Measurements from ENCODE around the gene CEMIP2.

CEMIP2 gene

DNA sequence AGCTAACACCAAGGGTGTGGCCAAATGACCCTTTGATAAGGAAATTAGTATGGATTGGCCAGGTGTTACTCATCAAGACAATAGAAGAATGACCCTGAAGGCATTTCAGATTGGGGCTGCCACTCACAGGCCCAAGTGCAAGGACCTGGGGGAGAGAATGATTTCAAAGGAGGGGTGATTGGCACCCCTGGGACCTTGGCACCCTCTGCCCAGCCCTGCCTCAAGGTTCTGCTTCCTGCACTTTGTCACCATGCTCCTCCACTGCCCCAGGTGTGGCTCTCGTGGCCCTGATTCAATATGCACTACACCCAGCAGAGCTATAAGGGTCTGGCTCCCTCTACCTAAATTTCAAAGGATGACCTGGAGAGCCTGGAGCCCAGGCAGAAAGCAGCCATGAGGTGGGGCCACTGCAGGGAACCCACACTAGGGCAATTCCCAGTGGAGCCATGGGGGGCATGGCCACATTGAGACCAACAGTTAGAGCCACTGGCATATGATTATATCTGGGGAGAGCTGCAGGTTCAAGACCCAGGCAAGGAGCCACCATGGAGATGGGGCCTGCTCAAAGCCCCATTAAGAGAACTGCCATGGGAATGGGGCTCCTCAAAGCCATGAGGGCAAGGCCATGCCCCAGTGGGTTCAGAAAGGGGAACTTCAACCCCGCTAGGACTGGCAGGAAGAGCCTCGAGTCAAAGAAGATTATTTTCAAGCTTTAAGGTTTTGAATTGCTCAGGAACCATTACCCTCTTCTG lies 93.0 kb downstream of the CEMIP2 start:
- H3K27ac ChIP-seq (ENCODE audit: low read depth, low read length), result no peak overlapping the region
- no peaks in the 10 kb centered on the region for H3K4me1 ChIP-seq (ENCODE audit: insufficient read depth, low read length)
- WGBS, result 64% methylated on average over 3 of the region's 3 CpGs
- no peaks in the 10 kb centered on the region for H3K27me3 ChIP-seq (ENCODE audit: insufficient read depth, low read length)
- no peak overlapping the region for H3K4me3 ChIP-seq (ENCODE audit: low read length)
- no peaks in the 10 kb centered on the region; the same call in 1 of the 2 replicates for H3K36me3 ChIP-seq (ENCODE audit: insufficient read depth, low read length)
- H3K9me3 ChIP-seq (ENCODE audit: insufficient read depth, low read depth, low read length), result peaks cover 10% of the 10 kb centered on the region
- H3K9ac ChIP-seq (ENCODE audit: low read depth, low read length), result no peak overlapping the region

GRCh38 chr9:71672573-71672972 lies 95.7 kb downstream of the CEMIP2 start:
- Histone ChIP-seq H3K4me1 (ENCODE audit: insufficient read depth, low read length) (no peaks in the 10 kb centered on the region), H3K4me3 (ENCODE audit: low read length) (no peak overlapping the region), H3K9ac (ENCODE audit: low read depth, low read length) (no peak overlapping the region), H3K36me3 (ENCODE audit: insufficient read depth, low read length) (no peaks in the 10 kb centered on the region; the same call in 1 of the 2 replicates), H3K27ac (ENCODE audit: low read depth, low read length) (no peak overlapping the region), H3K27me3 (ENCODE audit: insufficient read depth, low read length) (no peaks in the 10 kb centered on the region), H3K9me3 (ENCODE audit: insufficient read depth, low read depth, low read length) (peaks cover 10% of the 10 kb centered on the region)
- no CpG with 5 or more reads among the region's 1 CpG for WGBS

DNA sequence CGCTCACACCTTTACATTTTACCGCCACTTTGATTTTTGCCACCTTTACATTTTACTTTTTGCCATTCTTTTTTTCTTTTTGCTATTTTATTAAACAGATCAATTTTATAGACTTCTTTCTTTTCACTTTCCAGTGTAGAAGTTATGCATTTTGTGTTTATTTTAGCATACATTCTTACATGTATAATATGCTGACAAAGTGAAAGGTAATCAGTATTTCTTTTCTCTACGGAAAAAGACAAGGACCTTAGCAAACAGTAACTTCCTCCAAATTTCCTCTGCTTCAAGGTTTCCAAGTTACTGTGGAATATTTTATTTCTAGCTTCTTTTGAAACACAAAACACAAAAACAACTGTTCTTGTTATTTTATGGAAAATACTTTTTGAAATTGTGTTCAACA lies 97.0 kb downstream of the CEMIP2 start:
- no peaks in the 10 kb centered on the region; the same call in 1 of the 2 replicates for H3K36me3 ChIP-seq (ENCODE audit: insufficient read depth, low read length)
- H3K9me3 ChIP-seq (ENCODE audit: insufficient read depth, low read depth, low read length), result peaks cover 7% of the 10 kb centered on the region
- WGBS, result 100% methylated on average over 1 of the region's 3 CpGs
- no peak overlapping the region for H3K27ac ChIP-seq (ENCODE audit: low read depth, low read length)
- H3K4me3 ChIP-seq (ENCODE audit: low read length), result no peak overlapping the region
- no peaks in the 10 kb centered on the region for H3K4me1 ChIP-seq (ENCODE audit: insufficient read depth, low read length)
- H3K27me3 ChIP-seq (ENCODE audit: insufficient read depth, low read length), result no peaks in the 10 kb centered on the region
- no peak overlapping the region for H3K9ac ChIP-seq (ENCODE audit: low read depth, low read length)

- Histone ChIP-seq H3K9me3 (ENCODE audit: insufficient read depth, low read depth, low read length) (no peaks in the 10 kb centered on the region), H3K36me3 (ENCODE audit: insufficient read depth, low read length) (no peaks in the 10 kb centered on the region), H3K27me3 (ENCODE audit: insufficient read depth, low read length) (no peaks in the 10 kb centered on the region), H3K9ac (ENCODE audit: low read depth, low read length) (no peak overlapping the region), H3K4me3 (ENCODE audit: low read length) (no peak overlapping the region), H3K27ac (ENCODE audit: low read depth, low read length) (no peak overlapping the region), H3K4me1 (ENCODE audit: insufficient read depth, low read length) (no peaks in the 10 kb centered on the region)
- 94% methylated on average over 1 of the region's 1 CpG for WGBS
Measured at GRCh38 chr9:71670121-71670520, 98.2 kb downstream of the CEMIP2 start.

- Histone ChIP-seq H3K4me3 (ENCODE audit: low read length) (no peak overlapping the region), H3K4me1 (ENCODE audit: insufficient read depth, low read length) (peaks cover 7% of the 10 kb centered on the region), H3K27me3 (ENCODE audit: insufficient read depth, low read length) (no peaks in the 10 kb centered on the region), H3K9me3 (ENCODE audit: insufficient read depth, low read depth, low read length) (no peaks in the 10 kb centered on the region), H3K9ac (ENCODE audit: low read depth, low read length) (no peak overlapping the region), H3K27ac (ENCODE audit: low read depth, low read length) (no peak overlapping the region), H3K36me3 (ENCODE audit: insufficient read depth, low read length) (no peaks in the 10 kb centered on the region)
- WGBS, result 88% methylated on average over 3 of the region's 3 CpGs
Measured at GRCh38 chr9:71669284-71669995, 98.9 kb downstream of the CEMIP2 start.

DNA sequence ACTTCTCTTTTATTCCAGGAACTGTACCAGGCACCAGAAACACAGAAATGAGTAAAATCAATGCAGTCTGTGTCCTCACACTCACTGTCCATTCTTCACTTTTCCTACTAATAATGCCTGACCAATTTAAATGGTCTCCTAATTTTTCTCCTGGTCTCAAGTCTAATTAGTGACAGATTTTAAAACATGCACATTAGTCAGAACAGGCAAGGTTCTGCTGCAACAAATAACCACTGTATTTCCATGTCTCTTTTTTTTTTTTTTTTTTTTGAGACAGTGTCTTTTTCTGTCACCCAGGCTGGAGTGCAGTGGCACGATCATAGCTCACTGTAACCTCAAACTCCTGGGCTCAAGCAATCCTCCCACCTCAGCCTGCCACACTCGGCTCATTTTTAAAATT lies 99.6 kb downstream of the CEMIP2 start:
- H3K27ac ChIP-seq (ENCODE audit: low read depth, low read length), result no peak overlapping the region
- no peak overlapping the region for H3K4me3 ChIP-seq (ENCODE audit: low read length)
- 97% methylated on average over 2 of the region's 2 CpGs for WGBS
- H3K36me3 ChIP-seq (ENCODE audit: insufficient read depth, low read length), result no peaks in the 10 kb centered on the region
- no peaks in the 10 kb centered on the region for H3K9me3 ChIP-seq (ENCODE audit: insufficient read depth, low read depth, low read length)
- peaks cover 14% of the 10 kb centered on the region for H3K4me1 ChIP-seq (ENCODE audit: insufficient read depth, low read length)
- no peaks in the 10 kb centered on the region for H3K27me3 ChIP-seq (ENCODE audit: insufficient read depth, low read length)
- H3K9ac ChIP-seq (ENCODE audit: low read depth, low read length), result no peak overlapping the region

DNA sequence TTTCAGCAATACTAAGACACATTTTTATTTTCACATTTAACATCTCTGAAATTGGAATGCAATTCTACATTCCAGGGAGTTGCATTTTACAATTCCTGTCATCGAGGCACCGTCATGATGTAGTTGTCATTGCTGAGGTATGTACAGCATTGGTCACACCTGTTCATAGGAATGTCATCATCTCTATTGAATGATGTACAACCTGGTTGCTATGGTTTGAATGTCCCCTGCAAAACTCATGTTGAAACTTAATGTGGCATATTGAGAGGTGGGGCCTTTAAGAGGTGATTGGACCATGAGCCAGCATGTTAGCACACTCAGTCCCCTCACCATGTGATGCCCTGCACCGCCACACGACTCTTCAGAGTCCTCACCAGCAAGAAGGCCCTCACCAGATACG lies 103.1 kb downstream of the CEMIP2 start:
- Histone ChIP-seq H3K27ac (ENCODE audit: low read depth, low read length) (no peak overlapping the region), H3K27me3 (ENCODE audit: insufficient read depth, low read length) (no peaks in the 10 kb centered on the region), H3K4me1 (ENCODE audit: insufficient read depth, low read length) (peaks cover 39% of the 10 kb centered on the region), H3K9me3 (ENCODE audit: insufficient read depth, low read depth, low read length) (no peaks in the 10 kb centered on the region), H3K9ac (ENCODE audit: low read depth, low read length) (no peak overlapping the region), H3K36me3 (ENCODE audit: insufficient read depth, low read length) (no peaks in the 10 kb centered on the region), H3K4me3 (ENCODE audit: low read length) (no peak overlapping the region)
- 92% methylated on average over 5 of the region's 5 CpGs for WGBS

DNA sequence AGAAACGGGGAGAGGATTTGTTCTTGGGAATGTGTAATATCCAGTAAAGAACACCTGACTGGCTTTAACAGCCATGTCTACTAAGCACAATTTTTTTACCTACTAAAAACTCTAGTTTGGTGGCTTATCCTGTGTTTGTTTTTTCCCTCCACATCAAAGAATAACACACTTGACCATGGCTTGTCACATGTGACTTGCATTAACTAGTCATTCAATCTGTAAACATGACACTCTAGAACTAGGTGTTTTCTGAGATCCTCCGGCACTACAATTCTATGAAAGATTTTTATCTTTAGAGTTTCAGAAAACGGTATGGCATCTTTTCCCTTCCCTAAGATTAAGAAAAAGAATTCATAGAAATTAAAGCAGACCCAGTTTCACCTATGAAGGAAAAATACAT lies 103.7 kb downstream of the CEMIP2 start:
- 63% methylated on average over 3 of the region's 3 CpGs for WGBS
- Histone ChIP-seq H3K9ac (ENCODE audit: low read depth, low read length) (no peak overlapping the region), H3K36me3 (ENCODE audit: insufficient read depth, low read length) (no peaks in the 10 kb centered on the region), H3K27me3 (ENCODE audit: insufficient read depth, low read length) (no peaks in the 10 kb centered on the region), H3K27ac (ENCODE audit: low read depth, low read length) (no peak overlapping the region; the same call in 1 of the 2 replicates), H3K4me3 (ENCODE audit: low read length) (no peak overlapping the region), H3K4me1 (ENCODE audit: insufficient read depth, low read length) (peaks cover 39% of the 10 kb centered on the region), H3K9me3 (ENCODE audit: insufficient read depth, low read depth, low read length) (no peaks in the 10 kb centered on the region)

DNA sequence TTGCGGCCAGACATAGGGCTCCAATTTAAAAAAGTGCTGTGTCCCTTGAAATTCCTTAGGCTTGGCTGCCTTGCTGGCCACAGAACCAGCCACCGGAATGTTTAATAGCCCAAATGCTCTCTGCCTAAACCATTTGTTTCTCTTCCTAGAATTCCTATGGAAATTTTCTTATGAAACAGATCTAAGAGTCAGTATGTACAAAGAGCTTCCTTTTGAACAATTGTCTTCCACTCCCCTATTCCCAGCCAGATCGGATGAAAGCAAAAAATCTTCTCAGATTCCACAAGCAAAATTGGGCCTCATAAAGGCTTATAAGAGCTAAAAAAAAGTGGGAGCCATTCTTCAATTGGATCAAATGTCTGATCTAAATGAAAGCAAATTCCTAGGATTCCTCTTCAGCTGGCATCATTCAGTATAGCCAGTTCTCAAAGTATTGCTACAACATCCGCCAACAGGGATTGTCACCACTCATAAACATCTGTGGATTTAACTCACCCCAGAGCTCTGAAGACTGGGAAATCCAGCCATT lies 104.3 kb downstream of the CEMIP2 start:
- Histone ChIP-seq H3K4me1 (ENCODE audit: insufficient read depth, low read length) (peaks cover 39% of the 10 kb centered on the region), H3K27me3 (ENCODE audit: insufficient read depth, low read length) (no peaks in the 10 kb centered on the region), H3K9ac (ENCODE audit: low read depth, low read length) (peak overlapping the region; percentile 27), H3K36me3 (ENCODE audit: insufficient read depth, low read length) (no peaks in the 10 kb centered on the region), H3K9me3 (ENCODE audit: insufficient read depth, low read depth, low read length) (no peaks in the 10 kb centered on the region), H3K4me3 (ENCODE audit: low read length) (no peak overlapping the region), H3K27ac (ENCODE audit: low read depth, low read length) (peak overlapping the region; percentile 86)
- WGBS, result 76% methylated on average over 4 of the region's 4 CpGs

DNA sequence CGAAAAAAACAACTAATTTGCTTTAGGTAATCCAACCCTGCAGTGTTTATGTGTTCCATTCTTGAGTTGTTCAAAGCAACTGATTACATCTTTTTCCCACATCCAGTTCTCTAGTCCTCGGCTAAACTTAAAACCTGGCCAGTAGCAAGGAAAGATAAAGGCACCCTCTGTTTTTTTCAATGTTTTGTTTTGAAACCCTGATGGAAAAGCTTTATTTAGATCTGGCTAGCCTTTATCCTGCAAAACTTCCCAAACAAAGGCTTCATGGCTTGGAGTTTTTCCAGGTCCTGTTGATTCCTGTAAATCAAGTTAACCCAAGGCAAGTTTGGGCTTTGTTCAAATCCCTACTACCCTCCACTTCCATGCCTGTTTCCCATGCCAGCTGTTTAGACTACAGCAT lies 105.1 kb downstream of the CEMIP2 start:
- H3K36me3 ChIP-seq (ENCODE audit: insufficient read depth, low read length), result no peaks in the 10 kb centered on the region
- H3K27me3 ChIP-seq (ENCODE audit: insufficient read depth, low read length), result no peaks in the 10 kb centered on the region
- peaks cover 39% of the 10 kb centered on the region for H3K4me1 ChIP-seq (ENCODE audit: insufficient read depth, low read length)
- WGBS, result 80% methylated on average over 1 of the region's 2 CpGs
- peak overlapping the region; percentile 86 for H3K27ac ChIP-seq (ENCODE audit: low read depth, low read length)
- peak overlapping the region; percentile 11; the same call in 1 of the 2 replicates for H3K4me3 ChIP-seq (ENCODE audit: low read length)
- H3K9ac ChIP-seq (ENCODE audit: low read depth, low read length), result peak overlapping the region; percentile 62
- no peaks in the 10 kb centered on the region for H3K9me3 ChIP-seq (ENCODE audit: insufficient read depth, low read depth, low read length)

- no peaks in the 10 kb centered on the region for H3K27me3 ChIP-seq (ENCODE audit: insufficient read depth, low read length)
- WGBS, result 95% methylated on average over 3 of the region's 3 CpGs
Measured at GRCh38 chr9:71662082-71662481, 106.2 kb downstream of the CEMIP2 start.

More at GRCh38 chr9:71662082-71662481, 106.2 kb downstream of the CEMIP2 start:
- no peak overlapping the region for H3K27ac ChIP-seq (ENCODE audit: low read depth, low read length)
- H3K4me1 ChIP-seq (ENCODE audit: insufficient read depth, low read length), result peaks cover 39% of the 10 kb centered on the region
- no peak overlapping the region for H3K4me3 ChIP-seq (ENCODE audit: low read length)
- H3K9me3 ChIP-seq (ENCODE audit: insufficient read depth, low read depth, low read length), result no peaks in the 10 kb centered on the region
- no peak overlapping the region for H3K9ac ChIP-seq (ENCODE audit: low read depth, low read length)
- H3K36me3 ChIP-seq (ENCODE audit: insufficient read depth, low read length), result no peaks in the 10 kb centered on the region
